HG03469 (cell line): ENCODE data around the gene NRARP.

Source experiments
- ATAC-seq: cut with Tn5 transposase; IDR thresholded peaks from one replicate; pipeline ENCODE4 v1.9.1; 2021; ENCODE audit warnings: mild to moderate bottlenecking, moderate library complexity, moderate number of reproducible peaks; ENCODE audit not compliant: unreplicated experiment

Gene NRARP

DNA sequence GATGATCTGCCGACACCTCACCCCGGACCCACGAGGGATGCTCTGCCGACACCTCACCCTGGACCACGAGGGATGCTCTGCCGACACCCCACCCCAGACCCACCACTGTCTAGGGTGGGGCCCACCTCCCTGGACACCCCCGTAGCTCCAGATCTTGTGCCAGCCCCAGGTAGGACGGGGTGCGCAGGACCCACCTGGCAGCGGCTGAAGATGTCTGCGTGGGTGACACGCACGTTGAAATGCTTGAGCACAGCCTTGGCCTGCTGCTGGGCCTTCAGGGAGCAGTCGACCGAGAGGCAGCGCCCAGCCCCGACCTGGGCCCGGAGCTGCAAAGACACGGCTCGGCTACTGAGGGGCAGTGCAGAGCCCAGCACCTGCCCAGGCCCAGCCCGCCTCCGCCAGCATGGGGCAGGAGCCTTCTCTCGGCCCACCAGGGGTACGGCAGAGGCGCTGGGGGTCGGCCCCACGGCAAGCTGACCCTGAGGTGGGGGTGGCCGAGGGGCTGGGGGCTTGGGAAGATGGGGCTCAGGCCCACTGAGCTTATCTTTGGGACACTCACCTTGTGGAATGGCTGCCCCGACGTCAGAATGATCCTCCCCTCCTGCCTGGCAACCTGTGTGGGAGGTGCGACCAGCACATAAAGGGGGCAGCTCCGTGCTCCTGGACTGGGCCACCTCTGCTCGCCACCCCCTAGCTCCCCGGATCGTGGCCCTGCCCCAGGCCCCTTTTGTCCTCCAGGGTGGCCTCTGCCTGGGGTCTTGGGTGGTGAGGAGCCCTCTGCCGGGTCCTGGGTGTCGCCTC lies 21.7 kb upstream of the NRARP start:
- no peak for ATAC-seq

DNA sequence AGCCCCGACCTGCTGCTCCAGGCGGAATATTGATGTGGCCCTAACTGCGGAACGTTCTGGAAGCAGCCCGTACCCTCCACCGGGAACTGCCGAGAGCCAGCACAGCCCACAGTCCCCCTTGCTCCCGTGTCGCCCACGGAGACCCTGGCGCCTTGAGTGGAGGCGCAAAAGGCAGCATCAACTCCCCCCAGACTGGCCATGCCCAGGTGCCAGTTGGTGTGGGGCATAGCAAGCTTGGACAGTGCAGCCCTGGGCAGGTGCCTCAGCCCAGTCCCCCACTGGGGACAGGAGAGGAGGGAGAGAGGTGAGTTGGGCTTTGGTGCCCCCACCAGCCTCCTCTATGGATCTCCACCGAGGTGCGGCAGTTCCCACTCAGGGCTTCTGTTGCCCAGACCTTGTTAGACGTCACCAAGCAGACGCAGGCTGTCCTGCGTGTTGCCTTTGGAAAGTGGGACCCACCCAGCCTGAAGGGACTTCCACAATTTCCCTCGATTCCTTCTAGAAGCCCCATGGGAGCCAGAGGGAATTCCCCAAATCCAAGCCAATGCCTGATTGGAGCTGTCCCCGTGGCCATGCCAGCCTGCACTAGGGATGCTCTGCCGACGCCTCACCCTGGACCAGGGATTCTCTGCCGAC lies 19.8 kb upstream of the NRARP start:
- ATAC-seq: no peak

DNA sequence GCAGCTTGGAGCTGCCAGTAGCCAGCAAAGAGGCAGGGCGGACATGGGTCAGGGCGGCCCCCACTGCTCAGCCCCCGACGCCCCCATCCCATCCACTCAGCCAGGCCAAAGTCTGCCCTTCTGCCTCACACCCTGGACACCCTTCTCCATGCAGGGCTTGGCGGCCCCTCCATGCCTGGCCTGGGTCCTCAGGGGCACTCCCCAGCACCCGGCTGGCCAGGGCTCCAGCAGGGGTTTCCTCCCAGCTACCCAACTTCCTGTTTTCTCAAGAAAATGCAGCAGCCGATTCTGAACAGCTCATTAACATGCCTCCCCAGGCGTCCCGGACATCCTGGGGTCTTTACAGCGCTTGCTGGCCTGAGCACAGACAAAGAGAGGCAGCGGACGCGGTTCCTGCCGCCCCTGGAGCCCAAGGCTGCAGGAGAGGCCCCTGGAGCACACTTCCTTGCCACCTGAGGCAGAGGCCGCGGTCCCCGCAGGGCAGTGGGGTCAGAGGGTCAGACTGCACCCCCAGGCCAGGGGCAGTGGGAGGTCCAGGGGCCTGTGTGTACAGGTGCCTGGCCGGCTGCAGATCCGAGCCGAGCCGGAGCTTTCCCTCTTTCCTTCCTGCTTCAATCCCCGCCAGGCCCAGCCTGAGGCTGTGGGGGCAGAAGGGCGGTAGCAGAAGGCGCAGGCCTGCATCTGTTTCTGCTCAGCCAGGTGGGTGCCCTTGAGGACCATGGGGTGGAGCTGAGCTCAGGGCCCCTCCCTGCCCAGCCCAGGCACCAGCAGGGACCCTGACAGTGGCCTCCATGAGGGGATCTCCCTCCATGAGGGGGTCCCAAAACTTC lies 18.7 kb upstream of the NRARP start:
- no peak for ATAC-seq

DNA sequence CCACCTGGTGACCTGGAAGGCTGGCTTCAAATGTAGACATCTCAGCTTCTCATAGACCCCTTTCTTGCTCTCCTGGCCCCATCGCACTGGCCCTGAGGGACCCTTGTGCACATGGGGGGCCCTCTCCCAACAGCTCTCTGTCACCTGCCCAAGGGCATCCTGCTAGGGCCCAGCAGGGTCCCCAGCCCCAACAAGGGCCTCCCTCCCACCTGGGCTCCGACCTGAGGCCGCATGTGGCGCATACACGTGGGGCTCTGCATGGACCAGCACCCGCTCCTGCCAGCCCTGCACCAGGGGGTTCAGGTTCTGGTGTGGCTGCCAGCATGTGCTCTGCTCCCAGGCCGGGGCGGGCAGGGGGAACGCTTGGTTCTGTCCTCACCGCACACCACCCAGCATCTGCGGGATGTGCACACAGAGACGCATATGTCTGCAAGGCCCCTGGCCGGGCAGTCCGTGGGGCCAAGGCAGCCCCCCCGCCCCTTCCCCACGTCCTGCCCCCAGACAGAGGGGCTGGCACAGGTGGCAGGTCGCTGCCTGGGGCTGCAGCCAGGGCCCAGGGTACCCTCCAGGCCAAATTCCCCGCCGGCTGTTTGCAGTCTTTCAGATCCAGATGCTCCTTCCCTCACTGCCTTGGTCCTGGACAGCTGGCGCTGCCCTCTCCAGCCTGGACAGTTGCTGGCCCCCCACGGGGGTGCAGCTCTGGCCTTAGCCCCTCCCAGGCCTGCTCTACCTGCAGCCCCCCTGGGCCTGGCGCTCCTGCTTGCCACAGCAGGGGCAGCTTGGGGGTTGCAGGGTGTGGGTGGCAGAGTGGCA lies 17.9 kb upstream of the NRARP start:
- ATAC-seq: no peak

DNA sequence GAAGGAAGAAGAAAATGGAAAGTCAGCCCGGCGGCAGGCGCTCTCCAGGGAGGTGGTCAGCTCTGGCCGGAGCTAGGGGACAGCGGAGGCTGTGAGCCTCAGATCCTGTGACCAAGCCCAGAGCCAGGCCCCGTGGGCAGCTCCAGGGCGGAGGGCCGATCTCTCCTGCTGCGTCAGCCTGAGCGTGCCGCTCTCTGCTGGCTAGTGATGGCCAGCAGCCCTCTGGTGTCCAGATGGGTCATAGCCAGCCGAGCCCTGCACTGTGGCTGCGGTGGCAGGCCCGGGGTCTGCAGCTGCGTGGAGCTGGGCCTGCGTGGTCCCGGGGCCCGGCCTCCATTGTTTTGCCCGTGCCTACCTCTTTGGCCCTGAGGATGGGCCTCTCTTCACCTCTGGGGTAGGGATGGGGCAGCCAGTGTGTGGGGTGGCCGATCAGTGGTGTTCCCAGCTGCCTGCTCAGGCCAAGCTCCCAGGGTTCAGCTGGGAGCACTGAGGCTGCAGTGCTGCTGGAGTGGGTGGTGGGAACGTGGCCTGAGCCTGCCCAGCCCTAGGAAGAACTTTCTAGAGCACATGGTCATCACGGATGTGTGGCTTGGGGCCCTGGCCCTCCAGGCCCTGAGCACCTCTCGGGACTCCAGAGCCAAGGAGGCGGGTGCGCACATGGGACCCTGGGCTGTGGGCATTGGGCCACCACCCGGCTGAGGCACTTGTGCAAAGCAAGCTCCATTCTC lies 17.1 kb upstream of the NRARP start:
- ATAC-seq: no peak

DNA sequence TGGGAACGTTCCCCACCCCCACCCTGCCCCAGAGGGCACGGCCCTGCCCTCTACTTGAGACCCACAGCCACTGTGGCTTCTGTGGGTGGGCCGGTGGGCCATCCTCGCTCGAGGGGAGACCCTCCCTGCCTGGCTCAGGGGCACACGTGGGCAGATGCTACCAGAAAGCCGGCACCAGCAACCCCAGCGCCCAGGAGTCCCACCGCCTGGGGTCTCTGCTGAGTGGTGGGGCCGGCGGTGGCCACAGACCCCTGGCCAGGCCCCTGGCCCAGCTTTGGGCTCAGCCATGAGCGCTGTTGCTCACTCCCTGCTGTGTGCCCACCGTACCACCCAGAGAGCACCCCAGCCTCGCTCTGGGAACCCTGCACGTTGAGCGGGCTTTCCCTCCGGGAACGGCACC lies 16.5 kb upstream of the NRARP start:
- no peak for ATAC-seq

DNA sequence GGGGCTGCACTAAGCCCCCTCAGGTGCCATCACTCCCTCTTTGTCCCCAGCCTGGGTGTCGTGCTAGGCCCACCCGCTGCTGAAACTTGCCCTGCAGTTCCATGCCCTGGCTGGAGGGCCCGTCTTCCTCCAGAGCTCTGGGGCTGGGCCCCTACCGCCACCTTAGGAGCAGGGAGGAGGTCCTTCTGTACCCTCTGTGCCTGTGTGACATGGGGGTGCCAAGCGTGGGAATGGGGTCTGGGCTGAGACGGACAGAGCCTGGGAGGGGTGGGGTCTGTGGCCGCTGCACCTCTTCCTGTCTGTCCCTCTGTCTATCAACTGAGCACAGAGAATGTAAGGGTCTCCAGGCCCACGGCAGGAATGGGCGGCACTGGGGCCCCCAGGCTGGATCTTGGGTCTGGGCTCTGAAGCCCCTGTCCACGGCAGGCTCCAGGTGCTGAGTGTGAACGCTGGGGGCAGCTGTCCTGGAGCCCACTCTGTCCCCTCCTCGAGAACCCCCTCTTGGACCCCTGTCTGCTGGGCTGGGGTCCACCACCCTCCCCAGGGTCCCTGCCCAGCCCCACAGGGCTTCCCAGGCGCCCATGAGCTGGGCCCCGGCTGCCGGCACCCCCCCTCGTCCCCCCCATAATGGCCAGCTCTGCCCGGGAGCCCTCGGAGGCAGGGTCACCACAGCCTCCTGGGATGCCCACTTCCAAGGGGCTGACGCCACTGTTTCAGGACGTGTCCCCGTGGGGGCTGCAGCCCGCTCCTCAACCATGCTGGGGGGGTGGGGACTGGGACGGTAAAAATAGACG lies 15.8 kb upstream of the NRARP start:
- ATAC-seq: no peak

DNA sequence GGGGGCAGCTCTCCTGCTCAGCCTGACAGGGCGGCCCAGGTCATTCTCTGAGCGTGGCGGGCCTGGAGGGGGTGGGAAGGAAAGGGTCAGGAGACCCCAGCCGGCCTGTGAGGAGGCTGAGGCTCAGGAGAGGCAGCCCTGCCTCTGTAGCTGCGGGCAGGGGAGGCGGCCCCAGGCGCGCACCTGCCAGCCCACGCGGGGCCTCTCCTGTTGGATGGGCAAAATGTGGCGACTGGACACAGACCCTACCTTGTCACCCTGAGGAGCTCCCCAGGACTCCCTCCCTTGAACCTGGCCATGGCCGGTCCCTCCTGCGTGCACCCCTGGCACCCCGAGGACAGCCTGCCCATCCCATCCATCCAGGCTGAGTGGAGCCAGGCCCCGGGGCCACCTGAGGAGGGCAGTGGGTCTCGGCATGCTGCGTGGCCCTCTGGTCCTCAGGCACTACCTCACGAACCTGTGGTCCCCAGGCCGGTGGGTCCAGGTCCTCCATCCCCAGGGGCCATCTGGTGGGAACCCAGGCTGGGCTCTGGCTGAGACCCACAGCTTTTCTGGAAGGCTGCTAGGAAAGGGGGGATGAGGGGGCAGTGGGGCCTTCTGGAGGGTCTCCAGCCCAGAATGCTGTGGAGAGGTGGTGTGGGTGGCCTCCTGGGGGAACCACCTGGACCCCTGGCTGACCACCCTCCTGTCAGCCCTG lies 15.1 kb upstream of the NRARP start:
- ATAC-seq: no peak

DNA sequence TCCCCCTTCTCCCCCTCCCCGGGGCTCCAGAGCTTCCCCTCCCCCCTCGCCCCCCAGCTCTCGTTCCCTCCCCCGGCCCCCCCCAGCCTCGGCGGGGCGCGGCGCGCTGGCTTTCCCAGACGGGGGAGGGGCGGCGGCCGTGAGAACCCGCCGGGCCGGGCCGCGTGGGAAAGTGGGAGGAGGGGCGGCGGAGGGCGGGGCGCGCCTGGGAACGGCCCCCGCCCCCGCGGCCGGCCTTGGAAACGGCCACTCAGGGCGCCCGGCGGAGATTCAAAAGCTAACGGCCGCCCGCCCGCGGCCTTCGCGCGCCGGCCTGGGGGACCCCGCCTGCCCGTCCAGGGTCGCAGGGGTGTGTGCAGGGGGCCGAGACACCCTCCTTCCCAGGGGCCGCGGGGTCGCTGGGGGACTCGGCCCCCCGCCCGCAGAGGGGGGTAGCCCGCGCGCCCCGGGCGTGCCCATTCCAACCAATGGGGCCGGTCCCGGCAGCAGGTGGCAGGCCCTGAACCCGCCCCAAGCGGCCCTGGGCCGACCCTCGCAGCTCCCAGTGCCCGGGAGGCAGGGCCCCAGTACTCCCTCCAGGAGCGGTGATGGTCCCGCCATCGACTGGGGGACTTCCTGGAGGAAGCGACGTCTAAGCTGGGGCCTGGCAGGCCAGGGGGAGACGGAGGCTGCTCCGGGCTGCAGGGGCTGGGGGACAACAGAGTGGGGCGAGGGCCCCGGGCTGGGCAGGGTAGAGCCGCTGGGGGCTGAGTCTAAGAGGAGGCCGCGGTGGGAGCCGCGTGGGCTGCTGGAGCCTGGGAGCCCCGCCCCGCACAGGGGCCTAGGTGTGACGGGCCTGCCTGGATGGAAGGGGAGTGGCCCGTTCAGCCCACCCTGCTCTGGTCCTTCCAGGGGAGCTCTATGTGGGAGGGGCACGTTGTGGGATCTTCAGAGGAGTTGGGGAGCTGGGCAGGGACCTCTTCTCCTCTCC lies 14.2 kb upstream of the NRARP start:
- ATAC-seq: no peak

DNA sequence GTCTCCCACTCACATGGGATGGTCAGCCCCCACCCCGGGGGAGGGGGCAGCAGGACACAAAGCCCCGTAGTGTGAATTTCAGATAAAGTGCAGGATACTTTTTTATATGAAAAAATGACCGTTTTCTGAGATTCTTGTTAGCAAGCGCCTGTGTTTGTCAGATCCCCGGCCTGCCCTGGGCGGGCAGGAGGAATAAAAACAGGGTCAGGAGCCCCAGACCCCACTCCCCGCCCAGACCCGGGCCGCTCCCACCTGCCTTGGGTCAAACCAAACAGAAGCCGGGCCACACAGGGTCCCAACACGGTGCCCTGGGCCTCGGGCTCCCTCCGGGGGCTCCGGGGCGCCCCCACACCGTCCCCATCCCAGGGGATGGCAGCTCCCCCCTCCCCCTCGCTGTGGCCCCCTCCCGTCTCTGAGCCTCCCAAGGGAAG lies 13.5 kb upstream of the NRARP start:
- no peak for ATAC-seq

DNA sequence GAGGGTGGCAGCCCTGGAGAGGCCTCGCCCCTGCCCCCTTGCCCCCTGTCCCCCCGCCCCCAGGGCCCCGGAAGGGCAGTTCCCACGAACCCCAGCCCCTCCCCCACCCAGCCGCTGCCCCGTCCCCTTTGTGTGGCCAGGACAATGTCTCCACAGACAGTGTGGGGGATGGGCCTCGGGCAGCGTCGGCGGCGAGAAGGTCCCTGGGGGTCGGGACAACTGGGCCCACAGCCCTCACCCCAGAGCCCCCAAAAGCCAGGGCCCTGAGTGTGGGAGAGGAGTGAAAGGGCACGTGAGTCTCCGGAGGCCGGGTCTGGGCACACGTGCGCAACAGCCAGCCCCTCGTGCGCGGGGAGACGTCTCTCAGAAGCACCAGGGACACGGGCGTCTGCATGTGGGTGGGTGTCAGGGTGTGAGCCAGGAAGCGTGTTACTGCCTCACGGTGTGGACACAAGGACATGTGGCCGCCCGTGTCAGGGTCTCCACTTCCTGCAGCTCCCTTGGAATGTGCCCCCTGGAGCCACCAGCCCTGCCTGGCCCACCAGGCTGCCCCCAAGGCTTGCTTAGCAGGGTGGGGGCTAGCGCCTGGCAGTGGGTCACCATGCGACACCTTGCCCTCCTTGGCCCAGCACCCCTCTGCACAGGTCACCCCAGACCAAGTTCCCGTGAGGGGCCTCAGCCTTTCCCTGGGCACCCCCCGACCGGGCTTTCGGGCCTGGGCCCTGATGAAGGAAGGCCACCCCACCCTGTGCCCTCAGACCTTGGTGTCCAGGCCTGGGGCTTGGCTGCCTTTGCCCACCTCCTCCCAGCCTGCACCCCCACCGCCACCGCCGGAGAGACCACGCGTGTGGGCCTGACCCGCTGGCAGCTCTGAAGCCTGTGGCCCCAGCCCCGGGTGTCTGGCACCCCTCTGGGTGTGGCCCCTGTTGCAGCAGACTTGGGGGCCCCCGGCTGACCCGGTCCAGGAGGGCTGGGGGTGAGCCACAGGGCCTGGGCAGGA lies 12.8 kb upstream of the NRARP start:
- ATAC-seq: no peak

DNA sequence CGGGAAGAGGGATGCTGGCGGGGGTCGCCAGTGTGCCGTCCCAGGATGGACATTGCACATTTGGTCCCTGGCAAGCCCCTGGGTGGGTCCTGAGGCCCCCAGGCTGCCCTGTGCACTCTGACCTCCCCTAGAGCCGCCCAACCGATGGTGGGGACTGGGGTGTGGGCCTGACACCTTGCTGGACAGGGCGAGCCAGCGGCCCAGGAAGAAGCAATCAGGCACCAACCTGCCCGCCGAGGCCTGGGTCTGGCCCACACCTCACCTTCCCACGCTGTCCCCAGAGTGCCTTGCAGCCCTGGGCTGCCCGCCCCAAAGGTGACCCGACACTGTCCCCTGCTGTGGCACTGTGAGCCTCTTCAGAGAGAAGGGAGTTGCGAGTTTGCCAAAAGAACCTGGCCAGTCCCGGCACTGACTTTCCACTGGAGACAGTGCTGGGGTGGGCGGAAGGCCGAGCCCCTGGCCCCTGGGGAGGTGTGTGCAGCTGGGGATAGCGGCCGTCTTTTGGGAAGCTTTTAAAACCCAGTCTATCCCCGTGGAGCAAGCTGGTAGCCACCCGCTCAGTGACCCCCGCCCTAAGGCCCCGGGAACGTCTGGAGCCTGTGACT lies 12.0 kb upstream of the NRARP start:
- no peak for ATAC-seq

DNA sequence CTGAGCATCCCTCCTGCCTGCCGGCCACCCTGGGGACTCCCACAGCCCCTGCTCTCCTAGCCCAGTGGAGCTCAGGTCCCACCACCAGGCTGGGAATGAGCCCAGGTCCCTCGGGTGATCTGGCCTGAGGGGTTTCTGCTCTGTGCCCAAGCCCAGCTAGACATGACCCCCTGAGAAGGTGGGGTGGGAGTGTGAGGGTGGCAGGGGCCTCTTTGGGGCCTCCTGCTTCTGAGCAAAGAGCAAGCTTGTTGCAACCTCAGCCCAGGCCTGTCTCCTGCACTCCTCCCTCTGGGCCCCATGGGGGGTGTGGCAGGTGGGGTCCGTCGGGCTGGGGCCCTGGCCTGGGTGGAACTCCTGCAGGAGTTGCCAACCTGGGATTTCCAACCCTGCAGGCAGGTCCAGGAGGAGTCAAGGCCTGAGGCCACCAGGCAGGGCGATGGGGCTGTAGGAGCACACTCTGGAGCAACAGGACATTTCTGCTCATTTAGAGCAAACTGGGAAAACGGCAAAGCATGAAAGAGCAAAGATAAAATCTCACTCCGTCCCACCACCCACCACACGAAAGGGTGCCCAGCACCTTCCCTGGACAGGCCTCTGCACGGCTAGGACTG lies 11.4 kb upstream of the NRARP start:
- no peak for ATAC-seq

DNA sequence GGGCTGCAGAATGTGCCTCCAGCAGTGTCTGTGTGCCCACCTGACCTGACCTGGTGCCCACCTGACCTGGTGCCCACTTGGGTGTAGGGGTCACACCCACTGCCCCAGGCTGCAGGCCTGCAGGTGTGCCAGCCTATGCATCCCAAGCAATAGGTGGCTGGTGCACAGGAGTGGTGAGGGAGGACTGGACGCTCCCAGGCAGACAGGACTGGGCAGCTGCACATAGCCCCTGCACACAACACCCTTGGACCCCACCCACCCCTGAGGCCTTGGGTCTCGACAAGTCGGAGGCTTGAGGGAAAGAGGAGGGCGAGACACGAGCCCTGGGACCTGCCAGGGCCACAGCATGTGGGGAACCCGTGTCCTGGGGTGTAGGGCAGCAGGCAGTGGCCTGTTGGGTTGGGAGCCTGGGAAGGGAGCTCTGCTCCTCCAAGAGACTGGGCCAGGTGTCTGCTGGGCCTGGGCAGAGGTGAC lies 10.8 kb upstream of the NRARP start:
- no peak for ATAC-seq
